ENCODE measurements around the gene FN3K. TPM values are rescaled to one million over a fixed set of nuclear protein-coding genes. Genes with fewer than 3 reads are reported as not detected.
A peak's percentile ranks its signal among the peaks of the same experiment; 100 is the strongest.
"Not testable (repeated sequence)": the region's sequence is repeated elsewhere in the genome, so short reads cannot be mapped to it uniquely, and the experiment has no call there.

Gene FN3K
- polyA plus RNA-seq, 12 donors: 9.9 to 22.2 (median 15.5) TPM; not detected in 1

DNA sequence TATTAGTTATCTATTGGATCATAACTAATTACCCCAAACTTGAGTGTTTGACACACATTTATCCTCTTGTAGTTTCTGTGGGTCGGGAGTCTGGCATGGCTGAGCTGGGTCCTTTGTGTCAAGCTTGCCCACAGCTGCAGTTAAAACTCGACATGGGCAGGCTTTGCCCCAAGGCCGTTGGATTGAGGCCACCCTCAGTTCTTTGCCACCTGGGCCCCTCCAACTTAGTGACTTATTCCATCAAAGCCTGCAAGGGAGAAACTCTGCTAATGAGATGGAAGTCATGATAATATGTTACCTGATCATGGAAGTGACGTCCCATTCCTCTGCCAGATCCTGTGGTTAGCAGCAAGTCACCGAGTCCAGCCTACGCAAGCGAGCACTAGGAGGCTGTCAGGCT, 33.6 kb downstream of the FN3K start:
- DNase-seq: no peak

DNA sequence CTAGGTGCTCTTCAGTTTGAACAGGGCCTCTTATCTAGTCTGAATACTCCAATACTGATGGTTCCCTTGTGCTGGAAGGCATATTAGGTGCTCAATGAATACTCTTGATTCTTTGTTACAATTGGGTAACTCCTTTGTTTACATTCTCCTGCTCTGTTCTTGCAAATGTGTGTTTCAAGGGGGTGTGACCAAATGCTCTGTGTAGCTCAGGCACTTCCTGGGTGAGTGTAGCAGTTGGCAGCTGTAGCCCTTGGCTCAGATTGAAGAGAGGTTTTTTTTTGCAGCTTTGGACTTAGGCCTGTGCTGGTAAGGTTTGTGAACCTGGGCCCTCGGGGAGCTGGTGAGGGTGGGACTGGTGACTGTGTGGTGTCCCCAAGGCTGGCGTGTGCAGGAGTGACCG, 36.6 kb downstream of the FN3K start:
- DNase-seq: no peak

- DNase-seq: not testable (repeated sequence)
Measured at GRCh38 chr17:82774456-82774855, 39.0 kb downstream of the FN3K start.

GRCh38 chr17:82775001-82775823, 39.8 kb downstream of the FN3K start:
- DNase-seq: peak; percentile 53

DNA sequence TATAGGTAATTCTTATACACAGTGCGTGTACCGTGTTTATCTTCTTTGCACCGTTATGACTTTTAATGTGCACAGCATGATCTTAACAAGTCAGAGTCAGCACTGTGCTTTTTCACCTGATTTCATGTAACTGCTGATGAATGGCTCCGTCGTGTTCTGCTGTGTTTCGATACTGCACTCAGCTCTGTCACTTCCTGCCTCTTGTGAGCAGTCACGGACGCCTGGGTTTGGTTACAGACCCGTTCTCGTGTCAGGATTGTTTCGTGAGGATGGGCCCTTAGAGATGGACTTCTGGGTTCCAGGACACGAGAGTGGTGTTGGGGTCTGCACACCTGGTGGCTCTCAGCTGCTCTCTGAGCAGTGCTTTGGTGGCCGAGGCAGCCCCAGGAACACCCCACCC, 41.0 kb downstream of the FN3K start:
- DNase-seq: no peak

DNA sequence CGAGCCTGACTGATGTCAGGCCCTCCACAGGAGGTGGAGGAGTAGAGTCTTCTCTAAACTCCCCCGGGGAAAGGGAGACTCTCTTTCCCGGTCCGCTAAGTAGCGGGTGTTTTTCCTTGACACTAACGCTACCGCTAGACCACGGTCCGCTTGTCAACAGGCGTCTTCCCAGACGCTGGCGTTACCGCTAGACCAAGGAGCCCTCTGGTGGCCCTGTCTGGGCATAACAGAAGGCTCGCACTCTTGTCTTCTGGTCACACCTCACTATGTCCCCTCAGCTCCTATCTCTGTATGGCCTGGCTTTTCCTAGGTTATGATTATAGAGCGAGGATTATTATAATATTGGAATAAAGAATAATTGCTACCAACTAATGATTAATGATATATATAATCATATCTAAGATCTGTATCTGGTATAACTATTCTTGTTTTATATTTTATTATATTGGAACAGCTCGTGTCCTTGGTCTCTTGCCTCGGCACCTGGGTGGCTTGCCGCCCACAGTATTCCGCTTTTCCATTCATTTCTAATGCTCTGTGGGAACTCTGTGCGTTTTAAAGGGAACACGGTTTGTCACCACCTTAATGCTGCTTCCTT, 42.5 kb downstream of the FN3K start:
- not testable (repeated sequence) for DNase-seq

DNA sequence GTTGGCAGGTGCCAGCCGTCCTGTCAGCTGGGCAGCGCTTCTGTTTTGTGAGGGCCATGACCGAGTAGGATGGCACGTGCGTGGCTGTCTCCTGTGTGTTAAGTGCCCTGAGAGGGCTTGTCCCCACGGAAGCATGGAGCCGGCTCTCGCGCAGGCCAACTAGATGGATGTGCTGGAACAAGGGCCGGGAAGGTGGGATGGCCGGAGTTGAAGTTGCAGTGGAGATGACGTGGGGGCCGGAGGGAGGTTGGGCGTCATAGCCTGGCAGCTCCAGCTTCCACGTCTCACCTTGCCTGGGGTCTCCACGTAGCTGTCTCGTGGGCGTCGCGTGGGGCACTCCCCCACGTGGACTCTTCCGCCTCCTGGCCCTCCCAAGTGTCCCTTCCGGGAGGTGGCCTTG, 44.1 kb downstream of the FN3K start:
- no peak for DNase-seq

DNA sequence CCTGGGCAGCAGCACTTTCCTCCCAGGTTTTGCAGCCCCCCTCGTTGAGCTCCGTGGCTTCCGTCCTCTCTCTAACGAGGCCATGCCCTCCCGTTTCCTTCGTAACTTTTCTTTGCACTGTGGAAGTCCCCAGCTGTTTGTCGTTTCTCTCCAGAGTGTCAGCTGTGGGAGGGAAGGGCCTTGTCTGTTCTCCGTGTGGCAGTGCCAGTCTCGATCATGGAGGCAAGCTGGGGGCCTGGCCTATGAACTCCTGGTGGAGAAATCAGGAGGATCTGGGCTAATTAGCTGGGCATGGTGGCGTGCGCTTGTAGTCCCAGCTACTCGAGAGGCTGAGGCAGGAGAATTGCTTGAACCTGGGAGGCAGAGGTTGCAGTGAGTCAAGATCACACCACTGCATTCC, 44.8 kb downstream of the FN3K start:
- DNase-seq: no peak

GRCh38 chr17:82780971-82781893, 45.8 kb downstream of the FN3K start:
- no peak for DNase-seq

GRCh38 chr17:82781894-82782274, 46.5 kb downstream of the FN3K start:
- peak; percentile 89 for DNase-seq

GRCh38 chr17:82782657-82783207, 47.3 kb downstream of the FN3K start:
- no peak for DNase-seq

DNA sequence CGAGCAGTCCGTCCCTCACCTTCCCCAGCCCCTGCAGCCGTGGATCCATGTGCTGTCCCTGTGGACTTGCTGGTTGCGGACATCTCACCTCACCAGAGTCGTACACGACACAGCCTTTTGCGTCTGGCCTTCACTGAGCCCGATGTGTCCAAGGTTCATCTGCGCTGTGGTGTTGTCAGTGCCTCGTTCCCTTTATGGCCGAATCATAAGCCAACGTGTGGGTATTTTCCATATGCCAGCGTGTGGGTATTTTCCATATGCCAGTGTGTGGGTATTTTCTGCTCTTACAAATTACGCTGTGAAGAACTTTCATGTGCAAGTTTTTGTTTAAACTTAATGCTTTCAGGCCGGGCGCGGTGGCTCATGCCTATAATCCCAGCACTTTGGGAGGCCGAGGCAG, 48.1 kb downstream of the FN3K start:
- no peak for DNase-seq

DNA sequence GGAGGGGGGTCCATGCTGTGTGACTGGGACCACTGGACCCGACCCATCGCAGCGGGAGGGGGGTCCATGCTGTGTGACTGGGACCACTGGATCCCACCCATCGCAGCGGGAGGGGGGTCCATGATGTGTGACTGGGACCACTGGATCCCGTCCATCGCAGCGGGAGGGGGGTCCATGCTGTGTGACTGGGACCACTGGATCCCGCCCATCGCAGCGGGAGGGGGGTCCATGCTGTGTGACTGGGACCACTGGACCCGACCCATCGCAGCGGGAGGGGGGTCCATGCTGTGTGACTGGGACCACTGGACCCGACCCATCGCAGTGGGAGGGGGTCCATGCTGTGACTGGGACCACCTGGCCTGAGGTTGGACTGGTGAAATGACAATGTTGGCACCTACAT, 50.2 kb downstream of the FN3K start:
- not testable (repeated sequence) for DNase-seq

- no peak for DNase-seq
Measured at GRCh38 chr17:82786427-82786826, 51.0 kb downstream of the FN3K start.

DNA sequence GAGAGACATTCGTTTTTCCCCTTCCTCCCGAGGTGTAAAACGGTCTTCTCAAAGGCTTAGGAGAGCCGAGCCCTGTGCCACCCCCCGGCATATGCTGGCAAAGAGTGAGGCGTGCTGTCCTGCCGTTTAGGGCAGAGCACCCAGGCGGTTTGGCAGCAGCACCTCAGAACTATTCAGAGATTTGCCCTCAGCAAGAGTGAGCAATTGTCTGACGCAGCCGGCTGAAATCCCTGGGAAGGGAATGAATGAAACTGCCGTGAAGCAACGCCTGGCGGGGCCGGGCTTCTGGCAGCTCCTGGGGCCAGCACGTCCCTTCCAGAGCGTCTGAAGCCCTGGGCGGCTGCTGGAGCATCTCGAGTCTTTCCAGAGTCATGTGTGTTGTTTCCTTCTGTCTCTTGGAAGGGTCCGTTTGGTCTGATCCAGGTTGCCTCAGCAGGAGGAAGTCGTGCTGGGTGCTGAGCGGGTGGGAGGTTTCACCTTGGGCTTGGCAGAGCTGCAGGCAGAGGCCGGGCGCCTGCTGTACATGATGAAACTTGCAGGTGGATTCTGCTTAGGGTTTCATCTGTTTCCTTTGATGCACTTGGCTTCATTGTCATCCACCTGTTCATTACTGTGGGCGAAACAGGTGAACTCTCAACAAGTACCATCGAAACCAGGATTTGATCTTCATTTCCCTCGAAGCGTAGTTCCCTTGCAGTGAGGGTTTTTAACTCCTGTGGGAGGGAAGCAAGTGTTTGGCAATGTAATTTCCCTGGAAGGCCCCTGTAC, 51.9 kb downstream of the FN3K start:
- DNase-seq: no peak

- DNase-seq: no peak
Measured at GRCh38 chr17:82788206-82789001, 53.0 kb downstream of the FN3K start.

- DNase-seq: no peak
Measured at GRCh38 chr17:82789051-82789592, 53.7 kb downstream of the FN3K start.

- no peak for DNase-seq
Measured at GRCh38 chr17:82789806-82790205, 54.4 kb downstream of the FN3K start.

DNA sequence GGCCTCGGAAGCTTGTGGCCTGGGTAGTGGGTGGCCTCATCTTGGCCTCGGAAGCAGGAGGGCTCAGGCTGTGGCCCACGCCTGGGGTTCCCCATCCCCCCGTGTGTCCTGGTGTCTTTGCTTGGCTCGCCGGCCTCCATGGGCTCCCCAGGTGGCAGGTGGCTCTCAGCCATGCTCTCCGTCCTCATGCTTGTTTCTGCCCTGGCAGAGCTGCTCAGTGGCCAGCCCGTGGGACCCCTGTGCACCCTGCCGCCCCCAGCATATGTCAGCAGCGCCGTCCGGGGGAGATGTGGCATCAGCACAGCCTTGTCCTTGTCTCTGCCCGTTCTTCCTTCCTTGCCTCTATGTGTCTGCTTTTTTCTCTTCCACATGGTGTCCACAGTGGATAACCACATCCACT, 55.0 kb downstream of the FN3K start:
- DNase-seq: no peak

DNA sequence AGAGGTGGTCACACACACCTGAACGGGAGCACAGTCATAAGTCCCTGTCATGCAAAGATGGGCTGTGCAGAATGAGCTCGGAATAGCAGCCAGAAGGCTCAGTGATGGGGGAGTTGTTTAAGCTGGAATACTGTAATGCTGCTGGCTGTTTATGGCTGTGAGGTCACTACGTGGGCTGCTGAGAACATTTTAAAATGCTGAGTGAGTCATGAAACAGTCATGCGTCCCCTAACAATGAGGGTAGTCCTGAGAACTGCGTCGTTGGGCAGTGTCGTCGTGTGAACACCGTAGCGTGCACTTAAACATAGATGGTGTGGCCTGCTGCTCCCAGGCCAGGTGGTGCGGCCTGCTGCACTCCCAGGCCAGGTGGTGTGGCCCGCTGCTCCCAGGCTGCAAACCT, 56.1 kb downstream of the FN3K start:
- DNase-seq: no peak

Measured in muscle of arm (tissue), 12 donors.